NCI-H2196 treated with DMSO at 0.1 percent for 48 hours (cell line): ENCODE measurements around the gene ADAMTS2.

Experiments
- DNase-seq: peaks from one replicate; lab custom pipeline; 2025; ENCODE audit not compliant: unreplicated experiment; lab: John Stamatoyannopoulos, UW

Gene ADAMTS2

GRCh38 chr5:179373101-179373934, 28.1 kb upstream of the ADAMTS2 start:
- DNase-seq: no peak

- no peak for DNase-seq
Observed at GRCh38 chr5:179371681-179372680, 26.7 kb upstream of the ADAMTS2 start.

- no peak for DNase-seq
Observed at GRCh38 chr5:179371121-179371510, 25.9 kb upstream of the ADAMTS2 start.

- DNase-seq: no peak
Observed at GRCh38 chr5:179370490-179371120, 25.3 kb upstream of the ADAMTS2 start.

GRCh38 chr5:179369530-179369884, 24.2 kb upstream of the ADAMTS2 start:
- no peak for DNase-seq

- DNase-seq: no peak
Observed at GRCh38 chr5:179368806-179369529, 23.7 kb upstream of the ADAMTS2 start.

GRCh38 chr5:179368126-179368805, 23.0 kb upstream of the ADAMTS2 start:
- no peak for DNase-seq

GRCh38 chr5:179367491-179367890, 22.2 kb upstream of the ADAMTS2 start:
- DNase-seq: no peak

- DNase-seq: no peak
Observed at GRCh38 chr5:179362355-179362754, 17.1 kb upstream of the ADAMTS2 start.

GRCh38 chr5:179361037-179361603, 15.9 kb upstream of the ADAMTS2 start:
- DNase-seq: no peak

- DNase-seq: no peak
Observed at GRCh38 chr5:179357031-179357430, 11.8 kb upstream of the ADAMTS2 start.

- DNase-seq: no peak
Observed at GRCh38 chr5:179355976-179356974, 11.0 kb upstream of the ADAMTS2 start.

GRCh38 chr5:179354305-179354882, 9.1 kb upstream of the ADAMTS2 start:
- no peak for DNase-seq

GRCh38 chr5:179348843-179349242, 3.6 kb upstream of the ADAMTS2 start:
- no peak for DNase-seq

GRCh38 chr5:179348011-179348530, 2.8 kb upstream of the ADAMTS2 start:
- DNase-seq: no peak

- DNase-seq: no peak
Observed at GRCh38 chr5:179347581-179347980, 2.3 kb upstream of the ADAMTS2 start.

- no peak for DNase-seq
Observed at GRCh38 chr5:179346875-179347274, 1.6 kb upstream of the ADAMTS2 start.

- no peak for DNase-seq
Observed at GRCh38 chr5:179346401-179346800, 1.1 kb upstream of the ADAMTS2 start.
